Mononuclear cell (primary cell): ENCODE results near the gene ITPRID1. TPM values are rescaled to one million over a fixed set of nuclear protein-coding genes. Genes with fewer than 3 reads are reported as not detected.
"Not testable (repeated sequence)": the region's sequence is repeated elsewhere in the genome, so short reads cannot be mapped to it uniquely, and the experiment has no call there.

Experiments
- H3K27me3 ChIP-seq: 2 replicates; pipeline ENCODE4 v1.6.0; 2011; ENCODE audit warnings: low read length, control low read depth; ENCODE audit not compliant: insufficient read depth
- H3K4me1 ChIP-seq: 2 replicates; pipeline ENCODE4 v1.5.1; 2011; ENCODE audit warnings: mild to moderate bottlenecking, low read length, control low read depth; ENCODE audit not compliant: insufficient read depth
- H3K4me3 ChIP-seq: 2 replicates; pipeline ENCODE4 v1.5.1; 2011; ENCODE audit warnings: mild to moderate bottlenecking, low read length, moderate library complexity
- H3K9me3 ChIP-seq: 2 replicates; pipeline ENCODE4 v1.5.1; 2011; ENCODE audit warnings: low read depth, mild to moderate bottlenecking, control low read depth, low read length
- total RNA-seq: library from RNA; depleted of rRNA; stranded (reverse); fragments of >200 nt; gene quantifications from one replicate; pipeline ENCODE4 v1.2.3, GENCODE V29; 2012

The ITPRID1 gene
- total RNA-seq: 0.73 TPM

- Histone ChIP-seq H3K4me3 (no peak within 1 kb of the TSS), H3K27me3 (no peaks in the 10 kb centered on the region), H3K4me1 (no peaks in the 10 kb centered on the region)
Observed at GRCh38 chr7:31513790-31514189, at the start of gene ITPRID1. ITPRID1 (plus strand) TSS chr7:31514090; CDS start chr7:31553025, 38,935 bp downstream.

GRCh38 chr7:31464601-31465000, 49.3 kb upstream of the ITPRID1 start:
- Histone ChIP-seq H3K9me3 (no peaks in the 10 kb centered on the region), H3K27me3 (no peaks in the 10 kb centered on the region)

More at GRCh38 chr7:31513790-31514189, at the start of gene ITPRID1:
- no peaks in the 10 kb centered on the region for H3K9me3 ChIP-seq

GRCh38 chr7:31465285-31465684, 48.6 kb upstream of the ITPRID1 start:
- H3K4me1 ChIP-seq: no peaks in the 10 kb centered on the region
- no peaks in the 10 kb centered on the region for H3K9me3 ChIP-seq
- H3K4me3 ChIP-seq: no peak overlapping the region
- no peaks in the 10 kb centered on the region for H3K27me3 ChIP-seq

More at GRCh38 chr7:31464601-31465000, 49.3 kb upstream of the ITPRID1 start:
- no peaks in the 10 kb centered on the region for H3K4me1 ChIP-seq
- H3K4me3 ChIP-seq: no peak overlapping the region

GRCh38 chr7:31466036-31466435, 47.9 kb upstream of the ITPRID1 start:
- no peaks in the 10 kb centered on the region for H3K27me3 ChIP-seq
- H3K4me3 ChIP-seq: no peak overlapping the region
- H3K9me3 ChIP-seq: no peaks in the 10 kb centered on the region
- no peaks in the 10 kb centered on the region for H3K4me1 ChIP-seq

- H3K9me3 ChIP-seq: not testable (repeated sequence)
Observed at GRCh38 chr7:31470883-31471282, 43.0 kb upstream of the ITPRID1 start.

GRCh38 chr7:31475368-31475767, 38.5 kb upstream of the ITPRID1 start:
- no peaks in the 10 kb centered on the region for H3K4me1 ChIP-seq
- H3K9me3 ChIP-seq: no peaks in the 10 kb centered on the region
- no peak overlapping the region for H3K4me3 ChIP-seq
- H3K27me3 ChIP-seq: no peaks in the 10 kb centered on the region

More at GRCh38 chr7:31470883-31471282, 43.0 kb upstream of the ITPRID1 start:
- H3K27me3 ChIP-seq, H3K4me3 ChIP-seq, H3K4me1 ChIP-seq: not testable (repeated sequence)

- Histone ChIP-seq H3K27me3 (no peaks in the 10 kb centered on the region), H3K9me3 (no peaks in the 10 kb centered on the region), H3K4me1 (no peaks in the 10 kb centered on the region), H3K4me3 (no peak overlapping the region)
Observed at GRCh38 chr7:31476073-31476745, 37.7 kb upstream of the ITPRID1 start.

GRCh38 chr7:31476941-31477677, 36.8 kb upstream of the ITPRID1 start:
- H3K27me3 ChIP-seq: no peaks in the 10 kb centered on the region
- H3K9me3 ChIP-seq: no peaks in the 10 kb centered on the region
- H3K4me1 ChIP-seq: no peaks in the 10 kb centered on the region
- no peak overlapping the region for H3K4me3 ChIP-seq

GRCh38 chr7:31478018-31478417, 35.9 kb upstream of the ITPRID1 start:
- H3K27me3 ChIP-seq: no peaks in the 10 kb centered on the region
- H3K4me3 ChIP-seq: no peak overlapping the region
- no peaks in the 10 kb centered on the region for H3K4me1 ChIP-seq
- no peaks in the 10 kb centered on the region for H3K9me3 ChIP-seq

GRCh38 chr7:31478721-31479120, 35.2 kb upstream of the ITPRID1 start:
- H3K4me3 ChIP-seq: no peak overlapping the region
- H3K4me1 ChIP-seq: no peaks in the 10 kb centered on the region
- no peaks in the 10 kb centered on the region for H3K9me3 ChIP-seq
- no peaks in the 10 kb centered on the region for H3K27me3 ChIP-seq

GRCh38 chr7:31487071-31487470, 26.8 kb upstream of the ITPRID1 start:
- Histone ChIP-seq H3K9me3 (no peaks in the 10 kb centered on the region), H3K27me3 (no peaks in the 10 kb centered on the region), H3K4me3 (no peak overlapping the region), H3K4me1 (no peaks in the 10 kb centered on the region)

- no peaks in the 10 kb centered on the region for H3K4me1 ChIP-seq
- no peaks in the 10 kb centered on the region for H3K9me3 ChIP-seq
- no peak overlapping the region for H3K4me3 ChIP-seq
- no peaks in the 10 kb centered on the region for H3K27me3 ChIP-seq
Observed at GRCh38 chr7:31487476-31487875, 26.4 kb upstream of the ITPRID1 start.

GRCh38 chr7:31488562-31489203, 25.2 kb upstream of the ITPRID1 start:
- Histone ChIP-seq H3K4me3 (no peak overlapping the region), H3K9me3 (no peaks in the 10 kb centered on the region), H3K27me3 (no peaks in the 10 kb centered on the region), H3K4me1 (no peaks in the 10 kb centered on the region)

GRCh38 chr7:31490796-31491314, 23.0 kb upstream of the ITPRID1 start:
- Histone ChIP-seq H3K4me3 (no peak overlapping the region), H3K27me3 (no peaks in the 10 kb centered on the region), H3K9me3 (no peaks in the 10 kb centered on the region), H3K4me1 (no peaks in the 10 kb centered on the region)

GRCh38 chr7:31492086-31492485, 21.8 kb upstream of the ITPRID1 start:
- Histone ChIP-seq H3K4me1 (no peaks in the 10 kb centered on the region), H3K4me3 (no peak overlapping the region)

More at GRCh38 chr7:31492086-31492485, 21.8 kb upstream of the ITPRID1 start:
- Histone ChIP-seq H3K9me3 (no peaks in the 10 kb centered on the region), H3K27me3 (no peaks in the 10 kb centered on the region)
